Chondrocyte (in vitro differentiated cells): Measurements from ENCODE around the gene LRCH1. TPM values are rescaled to one million over a fixed set of nuclear protein-coding genes. Genes with fewer than 3 reads are reported as not detected.

Experiments
- DNase-seq: peaks from one replicate; pipeline ENCODE4 v3.0.0; 2021; ENCODE audit warnings: mixed read lengths, low spot score
- H3K27ac Mint-ChIP-seq: one replicate; pipeline ENCODE4 v1.8.0; 2021; ENCODE audit warnings: mild to moderate bottlenecking, moderate library complexity, mixed read lengths; ENCODE audit not compliant: unreplicated experiment
- H3K27me3 Mint-ChIP-seq: 2 replicates; pipeline ENCODE4 v1.8.0; 2021; ENCODE audit warnings: low read depth, mixed read lengths
- H3K36me3 Mint-ChIP-seq: 2 replicates; pipeline ENCODE4 v1.8.0; 2021; ENCODE audit warnings: low read depth, mixed read lengths
- H3K4me1 Mint-ChIP-seq: 2 replicates; pipeline ENCODE4 v1.8.0; 2021; ENCODE audit warnings: low read depth, mild to moderate bottlenecking, mixed read lengths
- H3K4me3 Mint-ChIP-seq: one replicate; pipeline ENCODE4 v1.8.0; 2021; ENCODE audit warnings: mild to moderate bottlenecking, moderate library complexity, mixed read lengths; ENCODE audit not compliant: unreplicated experiment
- H3K9me3 Mint-ChIP-seq: 2 replicates; pipeline ENCODE4 v1.8.0; 2021; ENCODE audit warnings: low read depth, mixed read lengths
- total RNA-seq: library from RNA; stranded (reverse); gene quantifications from 3 replicates; pipeline ENCODE4 v1.2.1, GENCODE V29; 2021
- TF ChIP-seq, protein P1 (sequence below): fragments of 200-600 bp; sonication (generic); IDR thresholded peaks from 2 replicates; pipeline ENCODE4 v1.5.0; 2021; ENCODE audit warnings: antibody characterized with exemption, mild to moderate bottlenecking, moderate library complexity

The LRCH1 gene
- total RNA-seq, 1 donor from 2014 or later: 14.4 TPM

- H3K4me3 Mint-ChIP-seq: no peak overlapping the region
- H3K4me1 Mint-ChIP-seq: peaks cover 59% of the 10 kb centered on the region
- no peaks in the 10 kb centered on the region for H3K27me3 Mint-ChIP-seq
- DNase-seq: no peak
- no peak overlapping the region for H3K27ac Mint-ChIP-seq
- peaks cover 3% of the 10 kb centered on the region for H3K36me3 Mint-ChIP-seq
- TF ChIP-seq, protein P1, sequence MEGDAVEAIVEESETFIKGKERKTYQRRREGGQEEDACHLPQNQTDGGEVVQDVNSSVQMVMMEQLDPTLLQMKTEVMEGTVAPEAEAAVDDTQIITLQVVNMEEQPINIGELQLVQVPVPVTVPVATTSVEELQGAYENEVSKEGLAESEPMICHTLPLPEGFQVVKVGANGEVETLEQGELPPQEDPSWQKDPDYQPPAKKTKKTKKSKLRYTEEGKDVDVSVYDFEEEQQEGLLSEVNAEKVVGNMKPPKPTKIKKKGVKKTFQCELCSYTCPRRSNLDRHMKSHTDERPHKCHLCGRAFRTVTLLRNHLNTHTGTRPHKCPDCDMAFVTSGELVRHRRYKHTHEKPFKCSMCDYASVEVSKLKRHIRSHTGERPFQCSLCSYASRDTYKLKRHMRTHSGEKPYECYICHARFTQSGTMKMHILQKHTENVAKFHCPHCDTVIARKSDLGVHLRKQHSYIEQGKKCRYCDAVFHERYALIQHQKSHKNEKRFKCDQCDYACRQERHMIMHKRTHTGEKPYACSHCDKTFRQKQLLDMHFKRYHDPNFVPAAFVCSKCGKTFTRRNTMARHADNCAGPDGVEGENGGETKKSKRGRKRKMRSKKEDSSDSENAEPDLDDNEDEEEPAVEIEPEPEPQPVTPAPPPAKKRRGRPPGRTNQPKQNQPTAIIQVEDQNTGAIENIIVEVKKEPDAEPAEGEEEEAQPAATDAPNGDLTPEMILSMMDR: no peak
- no peaks in the 10 kb centered on the region for H3K9me3 Mint-ChIP-seq
These were observed 84.2 kb downstream of the LRCH1 start for GRCh38 chr13:46637213-46637612.

- Mint-ChIP-seq H3K9me3 (no peaks in the 10 kb centered on the region), H3K4me1 (peaks cover 60% of the 10 kb centered on the region), H3K27ac (no peak overlapping the region), H3K36me3 (peaks cover 3% of the 10 kb centered on the region), H3K27me3 (no peaks in the 10 kb centered on the region), H3K4me3 (no peak overlapping the region)
- TF ChIP-seq, protein P1: no peak
- no peak for DNase-seq
These were observed 85.3 kb downstream of the LRCH1 start for GRCh38 chr13:46638262-46638661.

DNA sequence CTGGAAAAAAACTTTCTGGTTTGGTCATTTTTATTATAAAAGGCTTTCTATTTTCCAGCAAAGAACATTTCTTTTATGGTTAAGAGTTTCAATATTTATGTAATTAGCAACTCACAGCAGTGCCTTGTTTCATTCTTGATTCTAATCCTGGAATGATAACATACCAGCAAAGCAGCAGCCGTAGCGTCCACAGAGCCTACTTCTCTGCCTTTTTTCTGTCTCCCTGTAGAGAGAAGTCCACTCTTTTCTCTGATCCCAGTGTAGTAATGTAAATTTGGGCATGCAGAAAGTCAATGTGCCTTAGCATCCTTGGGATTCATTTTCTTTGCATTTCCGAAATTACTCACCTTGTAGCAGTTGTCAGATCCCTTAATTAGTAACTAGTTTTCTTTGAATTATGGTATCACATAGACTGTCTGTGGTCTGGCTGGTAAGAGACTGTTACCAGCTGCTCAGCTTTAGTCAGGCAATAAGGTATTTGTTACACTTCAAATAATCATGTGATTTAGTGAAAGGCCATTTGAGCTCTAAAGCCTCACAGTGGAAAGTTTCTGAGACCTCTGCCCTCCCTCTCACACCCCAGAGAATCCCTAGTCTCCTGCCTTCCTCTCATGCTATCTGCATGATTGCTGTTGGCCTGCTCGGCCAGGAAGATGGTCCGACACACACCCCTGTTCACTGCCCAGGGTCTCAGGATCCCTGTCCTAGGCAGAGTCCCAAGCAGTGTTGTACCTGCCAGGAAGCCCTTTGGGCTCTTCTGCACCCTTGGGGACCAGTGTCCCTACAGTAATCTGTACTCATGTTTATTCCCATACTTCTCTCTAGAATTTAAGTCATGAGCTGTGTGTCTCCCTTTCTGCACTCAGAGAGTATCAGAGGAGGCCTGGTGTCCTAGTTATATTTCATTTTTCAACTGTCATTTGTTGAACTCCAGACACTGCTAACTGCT, 86.3 kb downstream of the LRCH1 start:
- TF ChIP-seq, protein P1: no peak
- Mint-ChIP-seq H3K27ac (peak overlapping the region; percentile 57), H3K27me3 (no peaks in the 10 kb centered on the region), H3K36me3 (peaks cover 3% of the 10 kb centered on the region), H3K4me1 (peaks cover 55% of the 10 kb centered on the region), H3K4me3 (no peak overlapping the region), H3K9me3 (no peaks in the 10 kb centered on the region)
- DNase-seq: no peak

DNA sequence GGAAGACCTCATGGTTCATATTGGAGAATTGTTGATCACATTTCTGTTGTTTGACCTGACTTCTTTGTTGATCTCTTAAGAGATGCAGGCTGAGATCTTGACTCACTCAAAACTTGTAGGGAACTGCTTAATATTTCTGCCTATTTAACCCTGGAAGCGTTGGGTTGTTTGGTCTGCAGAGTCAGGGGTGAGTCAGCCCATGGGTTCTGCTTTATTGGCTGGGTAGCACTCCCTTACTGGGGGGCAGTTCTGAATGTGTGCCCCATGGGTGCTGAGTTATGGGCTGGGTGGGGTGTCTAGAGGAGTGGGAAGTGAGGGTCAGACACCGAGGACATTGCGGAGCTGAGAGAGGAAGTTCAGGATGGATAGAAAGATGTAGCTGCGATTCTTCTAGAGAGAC, 87.9 kb downstream of the LRCH1 start:
- Mint-ChIP-seq H3K4me3 (no peak overlapping the region), H3K27me3 (no peaks in the 10 kb centered on the region)

More for the DNA sequence above, 87.9 kb downstream of the LRCH1 start:
- Mint-ChIP-seq H3K27ac (peak overlapping the region; percentile 43), H3K9me3 (no peaks in the 10 kb centered on the region), H3K4me1 (peaks cover 59% of the 10 kb centered on the region), H3K36me3 (peaks cover 1% of the 10 kb centered on the region)
- TF ChIP-seq, protein P1: no peak
- no peak for DNase-seq
